Stimulated activated CD8-positive, alpha-beta memory T cell treated with anti-CD3 and anti-CD28 coated beads, Interleukin-12 subunit alpha, Interleukin-12 subunit beta, amount 100 ng/mL, for 4 hours (primary cell): Measurements from ENCODE around the gene ZC3H7A.
"Not testable (repeated sequence)": the region's sequence is repeated elsewhere in the genome, so short reads cannot be mapped to it uniquely, and the experiment has no call there.

Experiments
- DNase-seq: peaks from one replicate; pipeline ENCODE4 v3.0.0-alpha.2; 2020; ENCODE audit warnings: low read depth

ZC3H7A gene

DNA sequence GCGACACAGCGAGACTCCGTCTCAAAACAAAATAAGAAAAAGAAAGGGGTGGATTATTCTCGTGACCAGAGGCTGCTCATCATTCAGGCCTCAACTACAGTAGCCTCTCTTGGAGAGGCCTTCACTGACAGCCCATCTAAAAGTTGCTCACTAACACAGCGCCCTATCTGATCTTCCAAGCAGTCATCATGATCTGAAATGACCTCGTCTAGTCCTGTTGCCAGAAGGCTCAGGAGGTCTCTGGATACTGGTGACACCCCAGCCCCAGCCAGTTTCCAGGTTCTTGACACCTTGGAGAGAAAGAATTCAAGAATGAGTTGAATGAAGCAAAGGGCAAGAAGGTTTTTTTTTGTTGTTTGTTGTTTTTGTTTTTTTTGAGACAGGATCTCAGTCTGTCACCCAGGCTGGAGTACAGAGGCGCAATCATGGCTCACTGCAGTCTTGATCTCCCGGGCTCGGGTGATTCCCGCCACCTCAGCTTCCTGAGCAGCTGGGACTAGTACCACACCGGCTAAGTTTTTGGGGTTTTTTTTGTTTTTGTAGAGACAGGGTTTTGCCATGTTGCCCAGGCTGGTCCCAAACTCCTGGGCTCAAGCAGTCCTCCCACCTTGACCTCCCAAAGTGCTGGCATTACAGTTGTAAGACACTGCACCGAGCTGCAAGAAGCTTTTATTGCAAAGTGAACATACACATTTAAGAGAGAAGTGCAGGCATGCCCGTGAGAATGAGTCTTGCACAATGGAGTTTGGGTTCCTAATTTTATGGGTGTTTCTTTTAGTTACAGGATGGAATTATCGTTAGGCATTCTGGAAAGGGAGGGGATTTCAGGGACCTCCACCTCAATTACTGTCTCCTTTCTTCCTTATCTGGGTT is 2.7 kb upstream of the ZC3H7A start:
- DNase-seq, result no peak

DNA sequence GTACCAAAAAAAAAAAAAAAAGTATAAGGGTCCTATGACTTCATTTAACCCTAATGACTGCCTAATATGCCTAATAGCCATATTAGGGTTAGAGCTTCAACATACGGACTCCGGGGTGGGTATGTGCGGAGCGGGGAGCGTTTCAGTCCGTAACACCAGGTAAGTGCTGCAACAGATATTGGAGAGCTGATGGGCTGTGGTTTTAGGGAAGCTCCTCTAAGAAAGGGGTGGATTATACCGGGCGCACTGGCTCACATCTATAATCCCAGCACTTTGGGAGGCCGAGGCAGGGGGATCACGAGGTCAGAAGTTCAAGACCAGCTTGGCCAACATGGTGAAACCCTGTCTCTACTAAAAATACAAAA is 1.9 kb upstream of the ZC3H7A start:
- DNase-seq, result no peak

DNA sequence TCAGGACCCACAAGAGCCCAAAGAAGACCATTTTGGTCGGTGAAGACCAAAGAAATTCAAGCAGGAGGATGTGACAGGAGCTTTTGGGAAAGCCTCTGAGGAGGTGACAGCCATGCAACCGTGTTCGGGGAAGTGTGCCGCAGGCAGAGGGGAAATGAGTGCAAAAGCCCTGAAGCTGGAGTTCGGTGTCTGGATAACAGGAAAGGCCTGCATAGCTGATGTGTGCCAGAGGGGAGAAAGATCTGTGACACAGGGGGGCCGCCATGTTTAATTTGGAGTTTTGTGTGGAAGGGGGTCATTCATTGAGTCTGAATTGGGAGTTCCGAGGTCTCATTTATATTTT is 870 bp upstream of the ZC3H7A start:
- no peak for DNase-seq

DNA sequence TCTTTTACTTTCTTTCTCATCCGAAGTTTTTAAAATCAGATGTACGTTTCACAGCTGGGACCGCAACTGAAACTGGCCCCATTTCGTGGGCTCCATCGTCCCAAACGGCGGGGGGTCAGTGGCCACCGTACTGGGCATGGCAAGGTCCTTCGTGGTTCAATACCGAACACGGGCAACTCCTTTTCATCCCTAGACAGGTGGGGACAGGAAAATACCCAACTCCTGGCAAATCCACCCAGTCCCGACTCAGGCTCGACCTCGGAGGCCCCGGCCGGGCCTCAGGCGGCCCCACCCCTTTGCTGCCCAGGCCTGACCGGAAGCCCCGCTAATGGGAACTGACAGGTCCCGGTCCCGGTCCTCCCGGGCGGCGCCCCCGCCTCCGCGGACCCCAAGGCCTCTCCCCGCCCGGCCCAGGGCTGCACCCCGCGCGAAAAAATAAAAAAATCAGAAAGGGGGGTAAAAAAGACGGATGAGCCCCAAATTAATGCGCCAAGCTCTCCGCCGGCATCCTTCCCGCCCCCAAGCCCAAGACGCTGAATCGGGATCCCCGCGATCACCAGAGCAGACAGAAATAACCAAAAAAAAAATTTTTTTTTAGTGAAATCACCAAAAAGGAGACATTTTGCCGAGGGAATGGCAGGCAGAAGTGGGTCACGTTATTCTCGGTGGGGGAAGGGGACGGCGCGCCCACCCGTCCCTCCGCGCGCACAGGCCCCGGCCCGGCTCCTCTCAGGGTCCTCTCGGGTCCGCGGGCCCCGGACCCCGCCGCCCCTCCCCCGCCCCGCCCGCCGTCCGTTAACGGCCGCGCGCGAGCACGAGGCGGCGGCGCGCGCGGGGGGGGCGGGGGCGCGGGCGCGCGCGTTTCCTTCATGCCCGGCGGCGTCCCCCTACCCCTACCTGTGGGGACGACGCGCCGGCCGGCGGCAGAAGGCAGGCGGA is 562 bp downstream of the ZC3H7A start:
- peak; percentile 19 for DNase-seq

DNA sequence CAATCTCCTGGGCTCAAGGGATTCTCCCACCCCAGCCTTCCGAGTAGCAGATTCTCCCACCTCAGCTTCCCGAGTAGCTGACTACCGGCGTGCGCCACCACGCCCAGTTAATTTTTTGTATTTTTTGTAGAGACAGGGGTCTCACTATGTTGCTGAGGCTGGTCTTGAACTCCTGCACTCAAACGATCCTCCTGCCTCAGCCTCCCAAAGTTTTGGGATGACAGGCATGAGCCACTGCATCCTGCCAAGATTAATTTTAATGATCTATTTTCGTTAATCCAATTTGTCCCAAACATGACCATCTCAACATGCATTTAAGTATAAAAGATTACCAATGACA is 1.2 kb downstream of the ZC3H7A start:
- DNase-seq, result no peak

DNA sequence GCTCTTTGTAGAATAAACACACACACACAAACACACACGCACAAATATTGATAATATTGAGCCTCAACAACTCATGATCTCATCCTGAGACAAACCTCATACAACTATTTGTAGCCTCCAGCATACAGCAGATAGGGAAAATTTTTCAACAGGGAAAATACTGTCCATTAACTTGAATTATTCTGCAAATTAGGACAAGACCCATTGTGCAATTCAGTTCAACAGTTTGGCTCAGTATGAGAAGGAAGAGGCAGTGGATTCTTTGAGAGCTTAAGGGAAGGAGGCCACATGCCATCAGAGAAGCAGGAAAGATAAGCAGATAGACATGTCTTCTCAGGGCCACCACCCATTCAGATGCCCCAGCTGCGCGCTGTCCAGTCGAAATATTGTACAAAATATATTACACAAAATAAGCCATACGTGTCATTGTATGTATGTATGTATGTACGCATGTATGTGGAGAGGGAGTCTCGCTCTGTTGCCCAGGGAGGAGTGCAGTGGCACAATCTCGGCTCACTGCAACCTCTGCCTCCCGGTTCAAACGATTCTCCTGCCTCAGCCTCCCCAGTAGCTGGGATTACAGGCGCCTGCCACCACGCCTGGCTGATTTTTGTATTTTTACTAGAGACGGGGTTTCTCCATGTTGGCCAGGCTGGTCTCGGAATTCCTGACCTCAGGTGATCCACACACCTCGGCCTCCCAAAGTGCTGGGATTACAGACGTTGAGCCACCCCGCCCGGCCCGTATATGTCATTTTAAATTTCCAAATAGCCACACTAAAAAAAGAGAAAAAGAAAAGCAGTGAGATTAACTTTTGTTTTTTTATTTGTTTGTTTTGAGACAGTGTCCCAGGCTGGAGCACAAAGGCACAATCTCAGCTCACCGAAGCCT is 1.8 kb downstream of the ZC3H7A start:
- no peak for DNase-seq

DNA sequence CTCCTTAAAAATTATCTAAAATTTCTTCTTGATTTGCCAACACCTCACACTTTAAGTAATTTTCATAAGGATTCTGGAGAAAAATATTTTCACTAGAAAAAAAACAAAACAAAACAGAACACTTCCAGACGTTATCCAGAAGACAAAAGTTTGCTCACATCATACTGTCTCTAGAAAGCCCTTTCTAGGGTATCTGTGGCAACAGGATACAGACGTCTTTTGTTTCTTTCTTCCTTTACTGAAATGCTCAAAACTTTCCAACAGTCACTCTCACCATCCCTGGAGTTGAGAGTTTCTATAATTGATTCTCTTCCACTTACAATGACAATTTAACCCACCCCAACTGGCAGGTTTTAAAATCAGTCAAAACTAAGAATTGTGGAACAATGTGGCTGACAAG is 2.6 kb downstream of the ZC3H7A start:
- no peak for DNase-seq

DNA sequence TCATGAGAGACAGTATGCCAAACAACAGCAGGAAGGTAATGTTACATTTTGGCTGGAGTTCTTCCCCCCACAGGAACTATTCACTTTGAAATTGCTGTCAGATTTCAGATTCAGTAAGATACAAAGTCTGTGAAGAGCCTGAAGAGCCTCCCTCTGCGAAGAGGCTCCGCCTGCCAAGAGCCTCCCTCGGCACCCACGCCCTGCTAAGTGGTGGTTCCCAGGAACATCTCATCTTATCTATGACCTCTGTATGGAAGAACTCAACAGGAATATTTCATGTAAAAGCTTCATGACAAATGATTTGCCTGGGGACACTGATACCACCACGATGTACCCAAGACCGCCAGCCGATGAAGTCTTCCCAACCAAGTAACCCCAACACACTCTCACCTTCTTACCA is 3.2 kb downstream of the ZC3H7A start:
- DNase-seq, result no peak

DNA sequence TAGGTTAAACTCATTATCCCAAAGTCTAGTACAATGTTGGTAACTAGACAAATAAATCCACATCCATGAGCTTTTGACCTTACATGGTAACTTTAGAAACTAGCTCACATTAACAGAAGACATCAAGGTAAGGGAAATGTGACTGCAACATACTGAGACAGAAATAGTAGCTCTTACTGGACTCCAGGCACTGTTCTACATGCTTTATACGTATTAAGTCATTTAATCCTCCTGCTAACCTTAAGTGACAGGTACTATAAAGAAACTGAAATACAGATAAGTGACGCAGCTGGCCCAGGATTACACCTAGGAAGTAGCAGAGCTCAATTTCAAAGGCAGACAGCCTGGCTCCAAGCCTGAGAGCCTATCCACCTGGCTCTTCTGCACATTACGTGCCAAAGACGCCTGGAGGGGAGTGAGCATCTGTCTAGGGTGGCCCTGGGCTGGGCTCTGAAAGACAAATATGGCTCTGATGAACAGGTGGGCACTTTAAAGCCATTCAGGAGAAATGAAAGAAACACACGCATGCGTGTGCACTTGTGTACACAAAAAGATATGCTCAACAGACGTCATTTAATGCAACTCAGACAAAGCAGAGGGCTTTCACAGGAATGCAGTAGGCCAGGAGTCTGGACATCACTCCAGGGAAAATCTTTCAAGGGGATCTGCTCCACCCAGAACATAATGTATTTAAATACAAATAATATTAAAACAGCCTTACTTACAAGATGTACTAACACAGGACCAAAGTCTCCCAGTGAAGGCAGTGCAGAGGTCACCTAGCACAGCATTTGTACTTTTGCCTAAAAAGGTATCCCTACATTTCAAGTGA is 4.4 kb downstream of the ZC3H7A start:
- no peak for DNase-seq

DNA sequence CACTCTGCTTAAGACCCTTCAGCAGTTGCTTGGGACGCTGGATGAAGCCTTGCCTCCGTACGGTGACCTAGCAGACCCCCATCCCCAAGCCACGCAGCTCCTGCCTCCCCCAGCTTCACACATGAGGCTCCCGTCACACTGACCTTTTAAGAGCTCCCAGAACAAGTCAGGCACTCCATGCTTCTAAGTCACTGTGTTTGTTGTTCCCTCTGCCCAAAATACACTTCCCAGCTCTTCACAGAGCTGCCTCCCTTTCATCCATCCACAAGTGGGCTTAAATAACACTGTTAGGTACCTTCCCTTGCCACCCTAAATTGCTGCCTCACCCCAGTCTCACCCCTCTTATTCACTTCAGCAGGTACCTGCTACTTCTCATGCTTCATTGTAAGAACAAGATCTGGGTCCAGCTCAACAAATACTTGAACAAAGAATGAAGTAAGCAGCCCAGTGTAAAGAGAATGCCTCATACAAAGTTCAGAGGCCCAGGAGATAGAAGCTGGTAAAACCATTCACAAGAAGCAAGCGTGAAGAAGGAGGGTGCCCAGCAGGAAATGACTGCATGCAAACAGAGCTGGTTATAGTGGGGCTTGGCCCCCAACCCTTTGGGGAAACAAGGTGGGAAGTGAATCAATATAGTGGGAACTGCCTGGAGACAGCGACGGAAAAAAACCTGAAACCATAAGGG is 5.8 kb downstream of the ZC3H7A start:
- no peak for DNase-seq

DNA sequence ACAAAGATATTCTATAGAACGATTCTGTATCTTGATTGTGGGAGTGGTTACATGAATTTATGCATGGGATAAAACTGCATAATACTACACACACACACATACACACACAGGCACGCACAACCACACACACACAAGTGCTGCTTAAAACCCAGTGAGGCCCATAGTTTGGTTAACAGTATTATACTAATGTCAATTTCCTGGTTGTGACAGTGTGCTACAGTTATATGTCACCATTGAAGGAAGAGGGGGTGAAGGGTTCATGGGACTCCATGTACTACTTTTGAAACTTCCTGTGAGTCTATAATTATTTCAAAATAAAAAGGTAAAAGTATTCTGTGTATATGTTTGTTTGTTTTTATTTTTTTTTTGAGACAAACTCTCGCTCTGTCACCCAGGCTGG is 8.1 kb downstream of the ZC3H7A start:
- DNase-seq, result no peak

DNA sequence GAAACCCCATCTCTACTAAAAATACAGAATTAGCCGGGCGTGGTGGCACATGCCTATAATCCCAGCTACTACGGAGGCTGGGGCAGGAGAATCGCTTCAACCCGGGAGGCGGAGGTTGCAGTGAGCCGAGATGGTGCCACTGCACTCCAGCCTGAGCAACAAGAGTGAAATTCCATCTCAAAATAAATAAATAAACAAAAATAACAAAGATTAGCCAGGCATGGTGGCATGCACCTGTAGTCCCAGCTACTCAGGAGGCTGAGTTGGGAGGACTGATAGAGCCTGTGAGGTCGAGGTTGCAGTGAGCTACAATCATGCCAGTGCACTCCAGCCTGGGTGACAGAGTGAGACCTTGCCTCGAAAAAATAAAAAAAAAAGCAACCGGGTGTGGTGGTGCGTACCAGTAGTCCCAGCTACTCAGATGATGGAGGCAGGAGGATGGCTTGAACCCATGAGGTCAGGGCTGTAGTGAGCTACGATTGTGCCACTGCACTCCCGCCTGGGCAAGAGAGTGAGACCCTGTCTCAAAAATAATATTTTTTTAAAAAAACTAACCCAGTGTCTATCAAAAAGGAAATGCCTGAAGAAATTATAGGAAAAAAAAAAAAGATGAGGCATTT is 12.0 kb downstream of the ZC3H7A start:
- not testable (repeated sequence) for DNase-seq

DNA sequence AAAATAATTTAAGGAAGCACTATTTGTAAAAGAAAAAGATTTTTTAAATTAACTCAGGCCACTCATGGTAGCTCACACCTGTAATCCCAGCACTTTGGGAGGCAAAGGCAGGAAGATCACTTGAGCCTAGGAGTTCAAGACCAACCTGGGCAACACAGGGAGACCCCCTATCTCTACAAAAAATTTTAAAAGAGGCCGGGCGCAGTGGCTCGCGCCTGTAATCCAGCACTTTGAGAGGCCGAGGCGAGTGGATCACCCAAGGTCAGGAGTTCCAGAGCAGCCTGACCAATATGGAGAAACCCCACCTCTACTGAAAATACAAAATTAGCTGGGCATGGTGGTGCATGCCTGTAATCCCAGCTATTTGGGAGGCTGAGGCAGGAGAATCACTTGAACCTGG is 12.7 kb downstream of the ZC3H7A start:
- not testable (repeated sequence) for DNase-seq

DNA sequence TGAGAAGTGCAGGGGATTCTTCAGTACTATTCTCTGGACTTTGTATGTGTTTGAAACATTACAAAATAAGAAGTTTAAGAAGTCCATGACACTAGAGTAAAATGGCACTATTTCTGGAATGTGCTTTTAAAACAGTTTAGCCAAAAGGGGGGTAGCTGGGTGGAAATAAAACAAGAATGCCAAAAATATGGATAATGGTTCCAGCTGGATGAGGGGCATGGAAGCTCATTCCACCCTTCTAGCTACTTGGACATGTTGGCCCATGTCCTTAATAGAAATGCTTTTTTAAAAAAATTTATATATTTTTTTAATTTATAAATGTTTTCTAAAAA is 13.1 kb downstream of the ZC3H7A start:
- no peak for DNase-seq

DNA sequence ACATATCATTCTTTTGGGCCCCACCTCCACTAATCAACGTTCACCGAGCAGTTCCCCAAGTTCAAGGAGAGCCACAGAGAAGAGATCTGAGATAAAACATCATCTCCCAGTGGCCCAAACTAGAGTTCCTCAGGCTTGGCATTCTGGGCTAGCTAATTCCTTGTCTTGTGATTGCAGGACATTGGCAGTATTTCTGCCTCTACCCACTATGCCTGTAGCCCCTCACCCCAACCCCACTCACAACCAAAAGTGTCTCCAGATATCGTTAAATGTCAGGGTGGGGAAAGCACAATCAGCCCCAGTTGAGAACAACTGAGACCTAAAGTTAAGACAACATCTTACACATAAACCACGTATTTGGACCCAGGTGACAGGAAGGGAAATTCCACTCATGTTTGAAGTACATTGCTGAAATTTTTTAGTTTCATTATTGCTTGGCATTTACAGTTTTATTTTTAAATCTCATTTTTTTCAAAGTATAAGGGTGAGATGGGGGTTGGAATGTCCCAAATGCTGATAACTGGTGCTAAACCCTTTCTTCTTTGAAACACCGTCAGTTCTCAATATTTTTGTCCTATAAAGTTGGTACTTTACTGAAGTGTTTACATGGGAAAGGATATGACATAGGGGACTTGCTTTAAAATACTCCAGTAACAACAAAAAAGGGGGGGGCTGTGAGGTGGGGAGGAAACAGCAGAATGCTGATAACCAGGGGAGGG is 13.6 kb downstream of the ZC3H7A start:
- DNase-seq, result peak; percentile 8

DNA sequence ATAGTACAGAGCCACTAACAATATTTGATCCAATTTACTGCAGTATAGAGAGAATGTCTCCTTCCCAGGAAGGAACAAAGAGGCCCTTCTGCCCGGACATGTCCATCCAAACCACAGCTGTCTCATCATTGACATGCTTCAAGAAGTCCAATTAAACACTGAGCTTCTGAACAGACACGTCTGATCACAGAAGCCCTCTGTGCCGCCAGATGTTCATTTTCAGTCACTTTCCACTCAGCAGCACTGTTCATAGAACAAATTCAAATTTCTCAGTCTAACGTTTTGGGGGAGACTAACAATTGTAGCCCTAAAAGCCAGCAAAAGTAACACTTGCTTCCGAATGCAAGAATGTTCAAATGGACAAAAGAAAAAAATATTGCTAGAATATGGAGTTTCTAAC is 15.3 kb downstream of the ZC3H7A start:
- DNase-seq, result no peak

DNA sequence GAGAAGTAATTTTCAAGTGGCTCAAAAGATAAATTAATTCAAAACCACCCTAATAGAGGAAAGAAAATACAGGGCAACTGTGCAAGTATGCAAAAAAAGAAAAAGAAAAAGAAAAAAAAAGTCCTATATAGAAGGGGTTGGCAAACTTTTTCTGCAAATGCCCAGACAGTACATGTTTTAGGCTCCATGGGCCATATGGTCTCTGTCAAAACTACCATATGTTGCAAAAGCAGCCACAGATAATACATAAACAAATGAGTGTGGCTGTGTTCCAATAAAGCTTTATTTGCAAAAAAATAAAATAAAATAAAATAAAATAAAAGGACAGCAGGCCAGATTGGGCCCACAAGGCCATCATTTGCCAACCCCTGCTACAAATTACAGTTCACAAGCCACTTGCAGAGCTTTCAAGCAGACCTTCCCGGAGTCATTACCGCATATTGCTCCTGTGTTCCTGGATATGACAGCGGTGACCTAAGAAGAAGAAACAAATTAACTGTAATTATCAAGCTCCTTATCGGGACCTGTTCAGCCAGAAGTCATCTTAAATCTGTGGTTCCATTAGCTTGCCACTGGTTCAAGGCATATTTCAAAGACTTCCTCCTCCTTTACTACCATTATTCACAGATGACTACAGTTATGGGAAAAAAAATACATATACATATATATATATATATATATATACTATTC is 15.9 kb downstream of the ZC3H7A start:
- DNase-seq, result no peak

DNA sequence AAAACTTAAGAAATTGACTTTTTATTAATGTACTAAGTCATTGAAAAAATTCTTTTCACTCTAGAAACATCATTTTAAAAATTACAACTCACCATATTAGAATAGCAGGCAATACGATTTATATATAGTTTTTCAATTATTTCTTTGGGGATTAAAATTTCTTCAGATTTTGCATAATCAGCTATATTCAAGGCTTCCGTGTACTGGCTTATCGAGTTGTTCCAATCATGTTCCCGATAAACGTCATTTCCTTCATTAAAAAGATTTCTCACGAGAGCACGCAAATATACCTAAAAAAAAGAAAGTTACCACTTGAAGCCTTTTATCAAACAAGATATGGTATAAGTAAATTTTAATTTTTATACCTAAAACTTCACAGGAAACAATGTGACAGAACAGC is 18.0 kb downstream of the ZC3H7A start:
- DNase-seq, result no peak

DNA sequence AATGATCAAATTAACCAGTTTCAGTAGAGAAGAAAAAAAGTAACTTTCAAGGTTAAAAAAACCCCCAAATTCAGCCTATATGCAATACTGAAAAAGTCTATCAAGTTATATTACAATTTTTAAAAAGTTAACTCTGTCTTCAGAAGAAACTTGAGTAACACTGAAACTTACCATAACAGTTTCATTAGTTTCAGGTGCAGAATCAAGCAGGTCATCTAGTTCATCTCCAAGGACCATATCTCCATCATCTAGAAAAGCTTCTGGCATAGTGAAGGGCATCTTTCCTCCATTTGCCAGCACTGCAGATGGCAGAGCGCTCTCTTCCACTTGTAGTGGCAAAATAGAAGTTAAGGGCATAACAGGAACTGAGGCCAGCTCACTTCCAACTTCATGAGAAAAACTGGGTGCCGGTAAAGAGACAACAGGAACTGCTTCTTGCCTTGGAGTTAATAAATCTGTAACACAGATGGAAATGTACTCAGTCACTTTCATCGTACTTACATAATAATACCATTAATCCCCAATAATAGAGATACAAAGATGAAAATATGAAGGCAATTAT is 22.9 kb downstream of the ZC3H7A start:
- DNase-seq, result no peak
